Hepatic stellate cell (primary cell): ENCODE measurements around the gene TSPAN14.
"Not testable (repeated sequence)": the region's sequence is repeated elsewhere in the genome, so short reads cannot be mapped to it uniquely, and the experiment has no call there.

Experiments used
- DNase-seq: peaks from one replicate; pipeline ENCODE4 v3.0.0; 2011; ENCODE audit warnings: low spot score

Gene TSPAN14

DNA sequence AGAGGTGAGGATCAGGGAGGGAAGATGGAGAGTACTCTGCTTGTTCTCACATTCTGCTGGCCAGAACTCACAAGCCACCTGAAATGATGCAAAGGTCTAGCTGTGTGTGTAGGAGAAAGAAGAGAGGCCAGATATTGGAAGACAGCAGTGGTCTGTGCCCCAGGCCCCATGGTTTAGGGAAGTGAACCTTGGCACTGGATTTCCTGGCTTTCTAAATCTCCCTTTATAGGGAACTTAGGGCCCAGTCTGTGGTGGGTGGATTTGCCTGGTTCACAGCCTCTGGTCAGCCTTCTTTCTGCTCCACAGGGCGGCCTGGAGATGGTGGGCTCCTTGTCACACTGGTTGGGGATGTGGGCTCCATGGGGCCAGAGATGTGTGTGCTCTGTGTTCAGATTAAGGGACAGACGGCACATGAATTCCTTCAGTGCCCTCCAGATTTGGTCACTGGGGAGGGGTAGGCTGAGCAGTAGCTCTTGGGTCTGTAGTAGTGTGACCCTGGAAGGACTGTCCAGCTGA lies 74.1 kb downstream of the TSPAN14 start:
- DNase-seq: no peak

DNA sequence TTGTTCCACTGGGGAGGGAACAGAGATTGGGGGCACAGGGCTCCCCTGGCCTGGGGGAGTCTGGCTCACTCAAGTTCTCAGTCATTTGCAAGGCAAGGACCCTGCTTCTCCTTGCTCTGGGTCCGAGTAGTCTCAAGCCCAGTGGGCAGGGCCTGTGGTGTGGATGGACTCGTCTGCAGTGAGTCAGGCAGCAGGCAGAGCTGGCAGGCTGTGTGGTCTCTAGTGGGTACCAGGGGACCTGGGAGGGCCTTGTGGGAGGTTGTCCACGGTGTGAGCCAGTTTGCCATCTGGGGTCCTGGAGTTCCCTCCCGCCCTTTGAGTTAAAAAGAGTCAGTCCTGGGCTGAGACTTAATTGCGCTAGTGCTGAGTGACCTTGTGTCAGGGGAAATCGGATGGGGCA lies 74.8 kb downstream of the TSPAN14 start:
- no peak for DNase-seq

DNA sequence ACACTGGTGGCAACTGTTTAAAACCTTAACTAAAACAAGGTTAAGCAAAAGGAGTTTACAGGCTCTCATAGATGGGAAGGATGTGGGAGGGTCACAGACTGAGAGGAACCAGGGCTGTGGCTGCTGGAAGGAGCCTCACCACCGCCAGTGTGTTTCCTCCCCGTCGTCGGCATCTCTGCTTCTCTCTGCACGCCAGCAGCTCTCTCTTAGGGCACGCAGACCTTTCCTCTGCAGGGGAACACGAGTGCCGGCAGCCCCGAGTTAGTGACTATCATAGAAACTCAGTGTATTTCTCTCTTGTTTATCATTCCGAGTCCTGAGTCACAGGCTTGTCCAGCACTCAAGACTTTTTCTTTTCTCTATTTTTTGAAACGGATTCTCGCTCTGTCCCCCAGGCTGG lies 75.5 kb downstream of the TSPAN14 start:
- no peak for DNase-seq

DNA sequence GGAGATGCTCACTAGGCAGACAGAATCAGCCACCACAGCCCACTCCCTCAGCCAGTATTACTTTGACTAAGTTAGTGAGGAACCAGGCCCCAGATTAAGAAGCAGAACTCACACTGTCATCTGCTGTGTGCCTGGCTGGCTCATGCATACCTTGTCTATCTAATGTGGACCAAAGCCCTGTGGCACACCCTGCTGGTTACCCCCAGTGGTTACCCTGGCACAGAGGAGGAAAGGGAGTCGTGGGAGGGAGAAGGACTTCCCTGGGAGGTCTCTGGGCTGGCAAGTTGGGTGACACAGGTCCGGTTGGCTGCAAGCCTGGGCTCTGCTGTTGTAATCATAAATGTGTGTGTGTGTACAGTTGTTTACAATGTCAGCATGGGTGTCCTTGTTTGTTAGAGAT lies 76.1 kb downstream of the TSPAN14 start:
- peak; percentile 64 for DNase-seq

DNA sequence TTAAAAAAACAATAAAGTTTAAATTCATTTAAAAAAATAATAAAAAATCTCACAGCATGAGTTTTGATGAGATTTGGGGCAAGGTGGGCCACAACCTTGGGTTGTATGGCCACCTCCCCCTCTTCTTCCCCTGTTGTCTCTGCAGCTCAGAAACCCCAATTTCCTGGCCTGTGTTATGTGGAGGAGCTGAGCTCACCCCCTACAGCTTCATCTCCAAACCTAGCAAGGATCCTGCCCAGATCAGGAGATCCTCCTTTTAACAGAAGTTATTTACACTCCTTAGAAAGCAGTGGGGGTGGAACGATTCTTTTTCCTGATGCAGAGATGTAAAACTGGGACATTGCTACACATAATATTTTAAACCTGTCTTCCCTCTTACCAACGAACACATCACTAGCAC lies 76.7 kb downstream of the TSPAN14 start:
- no peak for DNase-seq

DNA sequence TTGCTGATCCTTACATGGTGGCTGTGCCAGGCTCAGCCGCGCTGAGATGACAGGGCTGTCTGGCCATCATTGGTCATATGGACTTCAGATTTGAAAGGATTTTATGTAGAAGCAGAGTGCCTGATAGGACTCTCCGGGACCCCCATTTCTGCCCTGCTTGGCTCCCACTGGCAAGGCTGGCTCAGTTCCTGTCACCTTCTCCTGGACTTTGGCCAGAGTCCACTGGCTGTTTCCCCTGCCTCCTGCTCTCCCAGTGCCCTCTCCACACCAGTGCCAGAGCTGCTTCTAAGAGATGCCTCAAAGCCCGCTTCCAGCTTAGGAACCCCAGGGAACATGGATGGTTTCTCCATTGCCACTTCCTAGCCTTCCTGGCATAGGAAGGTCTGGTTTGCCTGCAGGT lies 78.5 kb downstream of the TSPAN14 start:
- no peak for DNase-seq

DNA sequence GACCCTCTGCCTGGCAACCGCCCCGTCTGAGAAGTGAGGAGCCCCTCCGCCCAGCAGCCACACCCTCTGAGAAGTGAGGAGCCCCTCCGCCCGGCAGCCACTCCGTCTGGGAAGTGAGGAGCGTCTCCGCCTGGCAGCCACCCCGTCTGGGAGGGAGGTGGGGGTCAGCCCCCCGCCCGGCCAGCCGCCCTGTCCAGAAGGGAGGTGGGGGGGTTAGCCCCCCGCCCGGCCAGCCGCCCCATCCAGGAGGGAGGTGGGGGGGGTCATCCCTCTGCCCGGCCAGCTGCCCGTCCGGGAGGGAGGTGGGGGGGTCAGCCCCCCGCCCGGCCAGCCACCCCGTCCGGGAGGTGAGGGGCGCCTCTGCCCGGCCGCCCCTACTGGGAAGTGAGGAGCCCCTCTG lies 79.9 kb downstream of the TSPAN14 start:
- not testable (repeated sequence) for DNase-seq

DNA sequence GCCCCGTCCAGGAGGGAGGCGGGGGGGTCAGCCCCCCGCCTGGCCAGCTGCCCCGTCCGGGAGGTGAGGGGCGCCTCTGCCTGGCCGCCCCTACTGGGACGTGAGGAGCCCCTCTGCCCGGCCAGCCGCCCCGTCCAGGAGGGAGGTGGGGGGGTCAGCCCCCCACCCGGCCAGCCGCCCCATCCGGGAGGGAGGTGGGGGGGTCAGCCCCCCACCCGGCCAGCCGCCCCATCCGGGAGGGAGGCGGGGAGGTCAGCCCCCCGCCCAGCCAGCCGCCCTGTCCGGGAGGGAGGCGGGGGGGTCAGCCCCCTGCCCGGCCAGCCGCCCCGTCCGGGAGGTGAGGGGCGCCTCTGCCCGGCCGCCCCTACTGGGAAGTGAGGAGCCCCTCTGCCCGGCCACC lies 80.5 kb downstream of the TSPAN14 start:
- DNase-seq: not testable (repeated sequence)

DNA sequence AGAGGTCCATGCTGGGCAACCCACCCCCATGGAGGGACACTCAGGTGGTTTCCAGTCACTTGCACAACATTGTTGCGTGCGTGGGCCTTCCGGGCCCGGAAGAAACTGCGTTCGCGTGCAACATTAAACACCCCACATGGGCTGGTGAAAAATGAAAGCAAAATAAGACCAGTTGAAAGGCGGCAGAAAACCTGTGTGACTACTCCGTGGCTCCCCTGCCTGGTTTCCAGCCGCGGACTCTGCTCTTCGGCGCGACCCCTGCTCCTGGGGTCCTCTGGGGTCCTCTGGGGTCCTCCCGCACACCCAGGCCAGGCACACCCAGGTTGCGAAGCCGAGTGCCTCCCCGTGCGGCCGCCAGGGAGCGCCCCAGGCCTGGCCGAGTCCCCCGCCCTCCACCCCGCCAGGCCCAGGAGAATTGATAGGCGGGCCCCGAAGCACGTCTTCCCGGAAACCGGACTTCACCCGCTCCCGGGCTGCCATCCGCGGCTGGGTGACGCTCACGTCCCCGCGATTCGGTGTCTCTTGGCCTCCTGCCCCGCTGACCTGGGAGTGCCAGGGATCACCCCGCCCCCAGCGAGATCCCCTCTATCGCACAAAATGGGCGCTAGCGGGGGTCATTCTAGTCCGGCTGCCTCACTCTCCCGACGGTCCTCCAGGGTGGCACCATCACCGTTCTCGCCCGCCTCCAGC lies 81.7 kb downstream of the TSPAN14 start:
- DNase-seq: peak; percentile 83

DNA sequence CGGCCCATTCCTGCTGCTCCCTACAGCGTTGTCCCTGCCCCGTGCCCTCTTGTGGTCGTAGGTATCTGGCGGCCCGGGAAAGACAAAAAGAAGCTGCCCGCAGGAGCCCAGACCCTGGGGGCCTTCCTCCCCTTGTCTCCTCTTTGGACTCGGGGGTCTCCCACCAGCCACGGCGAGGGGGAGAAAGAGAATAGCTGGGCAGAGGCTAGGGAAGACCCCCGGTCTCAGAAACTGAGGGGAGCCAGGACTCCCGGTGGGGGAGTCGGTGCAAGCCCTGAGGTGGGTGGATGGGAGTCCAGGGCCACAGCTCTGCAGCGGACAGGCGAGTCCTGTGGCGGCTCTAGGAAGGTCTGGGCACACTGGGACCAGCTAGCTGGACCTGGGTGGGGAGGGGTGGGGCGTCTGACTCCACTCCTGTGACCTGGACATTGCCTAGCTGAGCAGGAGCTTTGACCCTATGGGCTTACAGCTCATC lies 82.3 kb downstream of the TSPAN14 start:
- DNase-seq: no peak

DNA sequence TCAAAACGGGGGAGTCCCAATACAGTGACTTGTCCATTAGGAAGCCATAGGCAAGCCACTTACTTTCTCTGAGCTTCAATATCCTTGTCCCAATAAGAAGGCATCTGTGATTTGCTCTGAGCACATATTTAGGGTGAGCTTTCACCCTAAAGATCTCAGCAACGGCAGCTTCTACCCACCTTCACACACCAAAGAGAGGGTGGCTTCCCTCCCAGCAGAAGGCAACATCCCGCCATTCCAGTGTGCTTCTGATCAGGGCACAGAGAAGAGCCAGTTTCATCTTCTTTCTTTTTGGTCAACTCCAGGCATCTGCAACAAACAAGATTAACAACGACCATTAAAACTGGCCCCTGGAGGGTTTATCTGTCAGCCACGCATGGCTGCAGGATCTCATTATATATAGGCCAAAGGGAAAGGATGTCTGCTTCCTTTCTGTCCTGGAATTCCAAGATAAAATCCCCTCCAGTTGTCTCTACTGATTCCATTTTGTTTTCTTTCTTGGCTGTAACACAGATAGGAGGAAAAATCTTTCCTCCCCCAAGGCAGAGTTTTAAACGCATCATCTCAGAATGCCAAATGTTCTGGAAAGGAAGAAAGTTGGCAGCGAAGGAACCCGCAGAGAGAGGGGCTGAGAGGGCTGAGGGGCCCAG lies 83.1 kb downstream of the TSPAN14 start:
- no peak for DNase-seq

DNA sequence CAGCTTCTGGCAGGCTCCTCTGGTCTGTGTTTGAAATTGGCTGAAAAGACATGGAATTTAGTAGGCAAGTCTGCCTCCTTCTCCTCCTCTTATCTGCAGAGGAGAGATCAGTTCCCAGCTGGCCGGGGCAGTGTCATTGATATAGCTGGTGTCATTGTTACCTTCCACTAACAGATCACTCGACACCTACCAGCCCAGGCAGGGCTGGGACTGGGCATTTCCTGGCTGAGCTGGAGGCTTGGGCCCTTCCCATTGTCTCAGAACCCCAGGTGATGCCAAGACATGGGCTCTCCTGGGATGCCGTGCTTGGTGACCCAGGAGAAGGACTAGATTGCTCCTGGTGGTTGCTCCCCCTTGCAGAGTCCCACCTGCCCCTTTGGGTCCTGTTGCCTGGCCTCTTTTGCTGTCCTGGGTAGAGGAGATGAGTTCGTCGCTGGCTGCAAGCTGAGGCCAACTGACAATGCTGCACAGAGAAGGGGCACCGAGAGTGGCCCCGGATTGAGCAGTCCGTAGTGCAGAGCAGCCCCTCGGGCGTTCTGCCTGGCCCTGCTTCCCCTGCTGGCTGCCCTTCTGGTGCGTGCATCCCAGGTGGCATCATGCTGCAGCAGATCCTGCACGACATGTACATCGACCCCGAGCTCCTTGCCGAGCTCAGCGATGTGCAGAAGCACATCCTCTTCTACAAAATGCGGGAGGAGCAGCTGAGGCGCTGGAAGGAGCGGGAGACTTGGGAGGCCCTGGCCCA lies 83.8 kb downstream of the TSPAN14 start, which contains the start of gene SH2D4B:
SH2D4B (plus strand) TSS at position 167 of the 745 bp plus-strand sequence; CDS start at position 597, 430 bp downstream.
- no peak for DNase-seq

DNA sequence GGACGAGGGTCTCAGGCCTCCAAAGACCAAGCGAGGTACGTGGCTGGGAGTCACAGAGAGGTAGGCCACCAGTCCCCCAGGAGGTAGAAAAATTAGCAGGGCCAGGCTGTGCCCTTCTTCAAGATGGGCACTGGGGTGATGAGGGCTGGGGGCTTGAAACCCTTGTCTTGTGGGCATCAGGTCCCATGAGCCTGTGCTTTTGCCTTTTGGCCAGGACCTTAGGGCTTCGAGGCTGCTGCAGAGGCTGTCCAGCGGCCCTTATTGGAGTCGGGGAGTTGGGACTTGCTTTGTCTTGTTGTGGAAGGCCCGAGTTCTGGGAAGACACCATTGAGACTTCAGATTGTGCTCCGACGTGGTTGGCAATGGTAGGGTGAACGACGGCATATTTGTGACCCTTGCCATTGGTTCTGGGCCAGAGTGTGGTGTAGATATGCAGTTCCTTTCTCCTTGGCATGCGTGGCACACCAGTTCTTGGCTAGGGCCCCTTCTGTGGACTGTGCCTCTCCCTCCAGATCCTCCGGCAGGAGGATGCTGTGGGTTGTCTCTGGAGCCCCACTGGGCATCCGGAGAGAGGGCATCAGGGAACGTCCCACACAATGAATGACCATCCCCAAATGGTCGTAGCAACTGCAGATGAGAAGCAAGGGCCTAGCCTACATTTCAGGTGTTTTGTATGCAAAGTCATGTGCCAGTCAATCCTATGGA lies 84.5 kb downstream of the TSPAN14 start:
- no peak for DNase-seq

DNA sequence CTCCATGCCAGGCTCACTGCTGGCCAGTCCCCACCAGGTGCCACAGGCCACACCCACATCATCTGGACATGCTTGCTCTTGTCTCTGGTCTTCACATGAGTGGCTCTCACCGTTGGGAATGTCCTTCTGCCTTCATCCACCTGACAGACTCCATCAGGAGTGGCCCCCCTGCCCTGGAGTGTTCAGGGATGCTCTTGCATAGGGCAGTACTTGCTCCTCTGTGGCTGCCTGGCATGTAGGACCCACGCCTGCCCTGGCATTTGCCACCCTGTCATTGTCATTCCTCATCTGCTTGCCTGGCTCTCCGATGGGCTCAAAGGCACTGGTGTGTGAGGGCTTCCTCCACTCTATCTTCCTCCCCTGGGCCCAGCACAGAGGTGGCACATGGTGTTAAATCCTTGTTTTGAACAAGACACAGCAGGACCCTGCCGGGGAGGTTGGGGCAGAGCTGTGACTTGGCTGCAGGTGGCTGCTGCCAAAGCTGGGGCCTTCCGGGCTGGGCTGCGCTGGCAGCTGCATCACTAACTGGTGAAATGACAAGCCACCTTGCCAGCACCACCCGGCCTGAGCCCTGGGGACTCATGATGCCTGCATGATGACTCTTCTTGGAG lies 85.4 kb downstream of the TSPAN14 start:
- DNase-seq: no peak

DNA sequence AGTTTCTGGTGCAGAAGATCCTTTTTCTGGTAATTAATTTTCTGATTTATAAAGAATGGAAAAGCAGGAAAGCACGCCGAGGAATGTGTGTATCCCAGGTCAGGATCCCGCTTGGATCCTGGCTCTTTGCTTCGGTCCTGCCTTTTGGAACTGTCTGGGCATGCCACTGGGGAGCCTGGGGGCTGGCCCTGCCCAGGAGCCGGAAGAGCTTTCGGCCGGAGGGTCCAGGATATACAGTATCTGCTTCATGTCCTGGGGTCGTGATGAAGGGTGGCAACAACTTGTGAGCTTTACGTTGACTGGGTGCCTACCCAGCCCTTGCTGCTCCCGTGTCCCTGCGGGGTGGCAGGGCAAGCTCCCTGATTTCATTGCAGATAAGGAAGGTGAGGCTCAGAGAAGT lies 86.0 kb downstream of the TSPAN14 start:
- no peak for DNase-seq

DNA sequence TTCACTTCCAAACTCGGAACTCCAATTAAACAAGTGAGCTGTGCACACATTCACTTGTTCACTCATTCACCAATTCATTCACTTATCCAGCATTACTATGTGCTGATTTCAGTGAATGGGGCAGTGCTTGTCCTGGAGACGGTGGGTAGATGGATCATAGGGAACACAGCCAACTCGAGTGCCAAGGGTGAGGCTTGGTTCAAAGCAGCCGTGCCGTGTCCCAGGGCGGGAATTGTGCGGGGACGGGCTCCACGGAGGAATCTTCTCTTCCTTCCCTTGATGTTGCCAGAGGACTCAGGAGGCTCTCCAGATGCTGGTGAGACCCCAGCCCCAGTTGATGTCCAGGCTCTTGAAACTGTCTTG lies 86.5 kb downstream of the TSPAN14 start:
- no peak for DNase-seq

DNA sequence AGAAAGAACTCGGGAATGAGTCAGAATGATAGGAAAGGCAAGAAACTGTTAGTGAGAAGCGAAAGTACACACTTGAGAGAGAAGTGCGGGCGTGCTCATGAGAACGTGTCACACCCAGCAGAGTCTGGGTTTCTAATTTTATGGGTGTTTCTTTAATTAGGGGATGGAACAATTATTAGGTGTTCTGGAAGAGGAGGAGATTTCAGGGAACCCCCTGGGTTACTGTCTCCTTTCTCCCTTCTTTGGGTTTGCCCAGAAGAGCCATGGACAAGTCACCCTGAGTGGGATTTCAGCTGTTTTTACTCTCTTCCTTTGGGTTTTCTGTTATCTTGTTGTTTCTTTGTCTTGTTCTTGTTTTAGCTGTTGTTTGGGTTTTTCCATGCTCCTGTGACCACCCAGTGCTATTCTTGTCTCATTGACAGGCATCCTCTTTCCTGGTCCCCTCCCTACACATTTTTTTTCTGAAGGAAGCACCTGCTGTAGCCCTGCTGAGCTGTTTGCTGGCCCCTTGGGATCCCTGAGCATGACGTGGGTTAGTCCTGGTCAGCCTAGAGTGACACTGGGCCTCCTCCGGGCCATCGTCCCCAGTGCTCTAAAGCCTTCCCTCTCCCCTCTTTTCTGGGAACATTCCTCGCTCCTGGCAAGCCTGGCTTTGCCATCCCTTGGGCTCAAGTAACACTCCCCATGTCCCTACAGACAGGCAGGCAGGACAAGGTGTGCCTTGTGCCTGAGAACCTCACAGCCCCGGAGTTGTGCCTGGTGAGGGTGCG lies 87.1 kb downstream of the TSPAN14 start:
- peak; percentile 6 for DNase-seq

DNA sequence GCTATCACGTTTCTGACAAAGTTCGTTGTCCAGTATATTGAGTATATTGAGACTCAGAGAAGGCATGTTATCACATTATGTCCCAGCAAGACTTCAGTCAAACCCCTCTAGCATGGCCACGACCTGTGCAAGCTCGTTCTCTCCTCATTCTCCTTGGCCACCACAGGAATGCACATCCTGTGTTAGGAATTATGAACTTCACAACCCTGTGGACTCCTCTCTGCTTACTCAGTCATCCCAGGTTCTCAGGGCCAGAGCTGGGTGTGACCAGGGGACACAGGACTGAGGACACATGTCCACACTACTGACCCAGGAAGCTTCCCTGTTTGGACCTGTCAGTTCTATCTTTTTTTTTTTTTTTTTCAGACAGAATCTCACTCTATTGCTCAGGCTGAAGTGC lies 87.9 kb downstream of the TSPAN14 start:
- DNase-seq: peak; percentile 35

DNA sequence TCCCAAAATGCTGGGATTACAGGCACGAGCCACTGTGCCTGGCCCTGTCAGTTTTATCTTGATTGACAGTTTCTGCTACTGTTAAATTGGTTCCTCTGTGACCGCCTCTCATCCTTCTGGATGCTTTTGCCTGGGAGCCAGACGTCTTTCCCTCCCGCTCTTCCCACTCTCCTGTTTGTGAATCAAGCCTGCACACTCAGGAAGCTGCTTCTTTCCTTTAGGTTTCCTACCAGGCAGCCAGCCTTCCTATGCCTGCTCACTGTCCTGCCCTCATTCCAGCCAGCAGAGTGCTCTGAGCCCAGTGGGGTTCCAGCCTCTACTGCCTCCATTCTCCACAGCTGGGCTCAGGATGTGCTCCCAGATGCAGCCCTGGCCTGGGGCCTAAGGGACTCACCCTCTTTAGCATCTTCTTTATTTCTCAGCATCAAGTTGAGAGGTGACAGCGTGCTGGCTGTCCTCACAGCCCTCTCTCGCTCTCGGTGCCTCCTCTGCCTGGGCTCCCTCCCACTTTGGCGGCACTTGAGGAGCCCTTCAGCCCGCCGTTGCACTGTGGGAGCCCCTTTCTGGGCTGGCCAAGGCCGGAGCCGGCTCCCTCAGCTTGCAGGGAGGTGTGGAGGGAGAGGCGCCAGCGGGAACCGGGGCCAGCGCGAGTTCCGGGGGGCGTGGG lies 88.7 kb downstream of the TSPAN14 start:
- peak; percentile 2 for DNase-seq

DNA sequence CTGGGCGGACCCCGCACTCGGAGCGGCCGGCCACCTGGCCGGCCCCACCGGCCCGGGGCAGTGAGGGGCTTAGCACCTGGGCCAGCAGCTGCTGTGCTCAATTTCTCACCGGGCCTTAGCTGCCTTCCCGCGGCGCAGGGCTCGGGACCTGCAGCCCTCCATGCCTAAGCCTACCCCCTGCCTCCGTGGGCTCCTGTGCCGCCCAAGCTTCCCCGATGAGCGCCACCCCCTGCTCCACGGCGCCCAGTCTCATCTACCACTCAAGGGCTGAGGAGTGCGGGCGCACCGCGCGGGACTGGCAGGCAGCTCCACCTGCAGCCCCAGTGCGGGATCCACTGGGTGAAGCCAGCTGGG lies 89.2 kb downstream of the TSPAN14 start:
- DNase-seq: not testable (repeated sequence)
